WTC11 (cell line): ENCODE data around the gene TXNRD2. TPM values are rescaled to one million over a fixed set of nuclear protein-coding genes. Genes with fewer than 3 reads are reported as not detected.

Source experiments
- ATAC-seq: fragments of 200-7000 bp; cut with Tn5 transposase; 2 replicates; pipeline ENCODE4 v1.10.0; 2021; ENCODE audit warnings: mild to moderate bottlenecking, moderate library complexity
- CTCF ChIA-PET: fragments of 300-600 bp; sonication (Branson Sonifier 250); formaldehyde crosslinking; loops from one replicate; lab custom pipeline; 2021; ENCODE audit warnings: antibody characterized with exemption; lab: Charles Lee
- POLR2A ChIA-PET: fragments of 350-600 bp; sonication (Branson Sonifier 250); formaldehyde crosslinking; loops from one replicate; lab custom pipeline; 2021; ENCODE audit warnings: antibody characterized with exemption; lab: Charles Lee
- DNase-seq: peaks from one replicate; pipeline ENCODE4 v3.0.0; 2021; ENCODE audit warnings: low spot score
- H3K27ac Mint-ChIP-seq: 2 replicates; pipeline ENCODE4 v1.8.0; 2021; ENCODE audit warnings: mixed read lengths
- H3K27me3 Mint-ChIP-seq: 2 replicates; pipeline ENCODE4 v1.8.0; 2021; ENCODE audit warnings: low read depth, mild to moderate bottlenecking, moderate library complexity, mixed read lengths
- H3K36me3 Mint-ChIP-seq: 2 replicates; pipeline ENCODE4 v1.8.0; 2021; ENCODE audit warnings: mixed read lengths
- H3K4me1 Mint-ChIP-seq: 2 replicates; pipeline ENCODE4 v1.8.0; 2022; ENCODE audit warnings: mixed read lengths
- H3K4me3 Mint-ChIP-seq: 2 replicates; pipeline ENCODE4 v1.8.0; 2021; ENCODE audit warnings: mild to moderate bottlenecking, moderate library complexity, mixed read lengths
- H3K9me3 Mint-ChIP-seq: 2 replicates; pipeline ENCODE4 v1.8.0; 2021; ENCODE audit warnings: mixed read lengths
- AFF4 ChIP-seq: sonication (generic); formaldehyde crosslinking; IDR thresholded peaks from 2 replicates; pipeline ENCODE4 v1.8.1; 2023; ENCODE audit warnings: mild to moderate bottlenecking, missing genetic modification reagents, borderline replicate concordance
- CTCF ChIP-seq: fragments of 200-600 bp; IDR thresholded peaks from 2 replicates; pipeline ENCODE4 v1.8.0; 2022; ENCODE audit warnings: antibody characterized with exemption
- ESRRA ChIP-seq: sonication (generic); formaldehyde crosslinking; IDR thresholded peaks from 2 replicates; pipeline ENCODE4 v1.8.1; 2022; ENCODE audit warnings: mild to moderate bottlenecking, missing genetic modification reagents, borderline replicate concordance
- FOXP4 ChIP-seq: sonication (generic); formaldehyde crosslinking; IDR thresholded peaks from 2 replicates; pipeline ENCODE4 v1.8.0; 2022; ENCODE audit warnings: mild to moderate bottlenecking, missing genetic modification reagents
- GTF2I ChIP-seq: fragments of 250-450 bp; sonication (Bioruptor Pico); conservative IDR thresholded peaks from 2 replicates; pipeline ENCODE4 v1.4.0; 2021; ENCODE audit warnings: mild to moderate bottlenecking
- MYBL2 ChIP-seq: sonication (generic); formaldehyde crosslinking; IDR thresholded peaks from 2 replicates; pipeline ENCODE4 v1.8.1; 2023; ENCODE audit warnings: mild to moderate bottlenecking, moderate library complexity, missing genetic modification reagents
- NR2C2 ChIP-seq: sonication (generic); formaldehyde crosslinking; IDR thresholded peaks from 2 replicates; pipeline ENCODE4 v1.8.0; 2022; ENCODE audit warnings: mild to moderate bottlenecking, missing genetic modification reagents
- SMAD4 ChIP-seq: sonication (generic); formaldehyde crosslinking; IDR thresholded peaks from 2 replicates; pipeline ENCODE4 v1.8.0; 2022; ENCODE audit warnings: mild to moderate bottlenecking, missing genetic modification reagents
- SP1 ChIP-seq: sonication (generic); formaldehyde crosslinking; conservative IDR thresholded peaks from 2 replicates; pipeline ENCODE4 v1.8.1; 2022; ENCODE audit warnings: missing genetic modification reagents
- TCF7 ChIP-seq: sonication (generic); formaldehyde crosslinking; IDR thresholded peaks from 2 replicates; pipeline ENCODE4 v1.8.0; 2022; ENCODE audit warnings: mild to moderate bottlenecking, low read depth, missing genetic modification reagents, moderate library complexity
- TP53 ChIP-seq: sonication (generic); formaldehyde crosslinking; IDR thresholded peaks from 2 replicates; pipeline ENCODE4 v1.8.1; 2023; ENCODE audit warnings: mild to moderate bottlenecking, missing genetic modification reagents
- USF2 ChIP-seq: sonication (generic); formaldehyde crosslinking; IDR thresholded peaks from 2 replicates; pipeline ENCODE4 v1.8.1; 2023; ENCODE audit warnings: mild to moderate bottlenecking, missing genetic modification reagents, moderate library complexity
- ZMAT4 ChIP-seq: fragments of 250-450 bp; sonication (Bioruptor Pico); IDR thresholded peaks from 2 replicates; pipeline ENCODE4 v1.9.0; 2021; ENCODE audit warnings: mild to moderate bottlenecking
- ZNF138 ChIP-seq: sonication (generic); formaldehyde crosslinking; conservative IDR thresholded peaks from 2 replicates; pipeline ENCODE4 v1.8.1; 2022; ENCODE audit warnings: mild to moderate bottlenecking, moderate library complexity, missing genetic modification reagents
- ZNF416 ChIP-seq: fragments of 250-450 bp; sonication (Bioruptor Pico); IDR thresholded peaks from 2 replicates; pipeline ENCODE4 v1.9.0; 2021; ENCODE audit warnings: mild to moderate bottlenecking, inconsistent platforms
- ZNF425 ChIP-seq: fragments of 250-450 bp; sonication (Bioruptor Pico); conservative IDR thresholded peaks from 2 replicates; pipeline ENCODE4 v1.9.0; 2021; ENCODE audit warnings: mild to moderate bottlenecking
- ZNF512 ChIP-seq: sonication (generic); formaldehyde crosslinking; IDR thresholded peaks from 2 replicates; pipeline ENCODE4 v1.8.1; 2022; ENCODE audit warnings: missing genetic modification reagents, borderline replicate concordance
- ZNF532 ChIP-seq: fragments of 250-450 bp; sonication (Bioruptor Pico); IDR thresholded peaks from 2 replicates; pipeline ENCODE4 v1.9.0; 2021; ENCODE audit warnings: mild to moderate bottlenecking, borderline replicate concordance
- ZNF671 ChIP-seq: fragments of 250-450 bp; sonication (Bioruptor Pico); IDR thresholded peaks from 2 replicates; pipeline ENCODE4 v1.8.0; 2021; ENCODE audit warnings: mild to moderate bottlenecking
- total RNA-seq: library from RNA; stranded (reverse); gene quantifications from 3 replicates; pipeline ENCODE4 v1.2.3, GENCODE V29; 2021

Gene TXNRD2
- total RNA-seq, 1 experiment from 2014 or later, result 15.9 TPM

GRCh38 chr22:19897726-19898125 is 43.9 kb downstream of the TXNRD2 start:
- Mint-ChIP-seq H3K27ac (no peak overlapping the region), H3K9me3 (no peaks in the 10 kb centered on the region), H3K27me3 (no peaks in the 10 kb centered on the region; the same call in 1 of the 2 replicates), H3K36me3 (no peaks in the 10 kb centered on the region), H3K4me1 (peaks cover 6% of the 10 kb centered on the region), H3K4me3 (no peak overlapping the region)
- ATAC-seq (no peak), DNase-seq (no peak)
- POLR2A ChIA-PET, result interaction anchor here (0.6 kb wide), 1 partner anchor 176 kb away, joined by 4 read pairs; no protein-coding TSS in a partner anchor
- CTCF ChIA-PET, result interaction anchor here (2.3 to 3.6 kb wide), 2 partner anchors 12 to 167 kb away, joined by 12 to 21 read pairs; no protein-coding TSS in a partner anchor
- TF ChIP-seq ZNF532 (CRISPR knock-in tag) (no peak), TCF7 (CRISPR knock-in tag) (no peak), ZNF512 (CRISPR knock-in tag) (no peak), SMAD4 (CRISPR knock-in tag) (no peak), ZNF416 (no peak), AFF4 (CRISPR knock-in tag) (no peak), SP1 (CRISPR knock-in tag) (no peak), ESRRA (CRISPR knock-in tag) (no peak), ZNF138 (CRISPR knock-in tag) (no peak), USF2 (CRISPR knock-in tag) (no peak), MYBL2 (CRISPR knock-in tag) (no peak), ZNF671 (no peak), GTF2I (no peak), CTCF (no peak), TP53 (CRISPR knock-in tag) (no peak), ZNF425 (no peak), NR2C2 (CRISPR knock-in tag) (no peak), ZMAT4 (no peak), FOXP4 (CRISPR knock-in tag) (no peak)
